ENCODE measurements around the gene GALNT15.

DNA sequence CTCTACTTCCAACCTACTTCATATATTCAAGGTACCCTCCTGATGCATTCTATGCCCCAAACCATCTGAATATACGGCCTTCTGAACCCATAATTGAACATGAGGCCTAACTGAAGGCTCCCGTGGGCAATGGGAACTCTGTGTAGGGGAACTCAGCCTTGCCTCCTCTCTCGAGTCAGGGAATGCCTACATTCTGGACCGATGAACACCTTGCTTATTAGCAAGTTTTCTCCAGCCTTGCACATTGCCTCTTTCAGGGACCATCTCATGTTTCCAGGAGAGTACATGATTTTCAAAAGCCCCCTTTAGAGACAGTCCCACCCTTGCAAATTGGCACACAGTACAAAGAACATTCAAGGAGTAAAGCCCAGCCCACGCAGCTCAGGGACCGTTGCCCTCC is 26.3 kb upstream of the GALNT15 start:
- TF ChIP-seq CTCF (conservative IDR thresholded peaks at IDR 0.05 in 1 of 2, IDR thresholded peaks at IDR 0.05 in 1 of 2; ENCODE audit: low read depth in 1 of 2, low read length in 2 of 2), result no peak
- TF ChIP-seq EZH2 (IDR thresholded peaks at IDR 0.05; ENCODE audit: low read length, missing control alignments), result no peak

Measured in fibroblast of lung (primary cell).